Esophagus muscularis mucosa (tissue), 4 donors: ENCODE results near the gene RIN1. TPM values are rescaled to one million over a fixed set of nuclear protein-coding genes. Genes with fewer than 3 reads are reported as not detected.

Source experiments
- DNase-seq: peaks from one replicate; pipeline ENCODE4 v3.0.0-alpha.2; 2017; ENCODE audit errors: extremely low spot score
- H3K27ac ChIP-seq, 4 donors: fragments of 200-600 bp; sonication (generic); replicated peaks in 1 of 4; 1 replicate in 3 of 4; 2 replicates in 1 of 4; pipeline ENCODE4 v1.5.1; 2016 to 2019; ENCODE audit warnings: mild to moderate bottlenecking in 1 of 4
- H3K27me3 ChIP-seq, 4 donors: fragments of 200-600 bp; sonication (generic); one replicate each; pipeline versions ENCODE4 v1.5.1 to v1.6.0; 2016 to 2019
- H3K36me3 ChIP-seq, 4 donors: fragments of 200-600 bp; sonication (generic); one replicate each; pipeline ENCODE4 v1.5.1; 2016 to 2019
- H3K4me1 ChIP-seq, 4 donors: fragments of 200-600 bp; sonication (generic); one replicate each; pipeline ENCODE4 v1.5.1; 2016 to 2019
- H3K4me3 ChIP-seq, 4 donors: fragments of 200-600 bp; sonication (generic); 1 replicate in 2 of 4; 2 replicates in 2 of 4; pipeline ENCODE4 v1.5.1; 2016 to 2019; ENCODE audit warnings: mild to moderate bottlenecking in 4 of 4, moderate library complexity in 1 of 4
- H3K9me3 ChIP-seq, 4 donors: fragments of 200-600 bp; sonication (generic); 1 replicate in 3 of 4; 2 replicates in 1 of 4; pipeline ENCODE4 v1.5.1; 2016 to 2019
- EP300 ChIP-seq: sonication (generic); formaldehyde crosslinking; IDR thresholded peaks from one replicate; pipeline ENCODE4 v1.6.1; 2017; ENCODE audit warnings: antibody characterized with exemption
- POLR2A ChIP-seq: fragments of 450-650 bp; IDR thresholded peaks from one replicate; pipeline ENCODE4 v1.6.1; 2017; ENCODE audit warnings: antibody characterized with exemption, moderate library complexity, mild to moderate bottlenecking, low read depth
- POLR2AphosphoS5 ChIP-seq, 2 donors: sonication (generic); formaldehyde crosslinking; IDR thresholded peaks; one replicate each; pipeline ENCODE4 v1.6.1; 2017; ENCODE audit warnings: antibody characterized with exemption in 2 of 2
- WGBS: methylation state at CpG from one replicate; pipeline ENCODE4 v1.1.5; 2018; 5-methylcytosine and 5-hydroxymethylcytosine counted together
- intact Hi-C: fragments of 100-400 bp; cut with DNase I; formaldehyde crosslinking; loops from one replicate; pipeline ENCODE4 v1.15.1; 2023
- total RNA-seq, 4 donors: library from RNA; depleted of rRNA; stranded (reverse); fragments of >200 nt; gene quantifications; one replicate each; pipeline versions ENCODE4 v1.1.0 to v1.2.1, GENCODE V29; 2016
- TF ChIP-seq, protein P1 (sequence below), 3 experiments: fragments of 200-600 bp in 2 of 3; fragments of 450-650 bp in 1 of 3; sonication (generic) in 2 of 3; IDR thresholded peaks; one replicate each; pipeline ENCODE4 v1.5.1; 2017 to 2019; ENCODE audit warnings: antibody characterized with exemption in 3 of 3, mild to moderate bottlenecking in 2 of 3, moderate library complexity in 1 of 3

RIN1 gene
- total RNA-seq, 4 donors from 2014 or later: 3.1 to 6.6 (median 4.5) TPM

DNA sequence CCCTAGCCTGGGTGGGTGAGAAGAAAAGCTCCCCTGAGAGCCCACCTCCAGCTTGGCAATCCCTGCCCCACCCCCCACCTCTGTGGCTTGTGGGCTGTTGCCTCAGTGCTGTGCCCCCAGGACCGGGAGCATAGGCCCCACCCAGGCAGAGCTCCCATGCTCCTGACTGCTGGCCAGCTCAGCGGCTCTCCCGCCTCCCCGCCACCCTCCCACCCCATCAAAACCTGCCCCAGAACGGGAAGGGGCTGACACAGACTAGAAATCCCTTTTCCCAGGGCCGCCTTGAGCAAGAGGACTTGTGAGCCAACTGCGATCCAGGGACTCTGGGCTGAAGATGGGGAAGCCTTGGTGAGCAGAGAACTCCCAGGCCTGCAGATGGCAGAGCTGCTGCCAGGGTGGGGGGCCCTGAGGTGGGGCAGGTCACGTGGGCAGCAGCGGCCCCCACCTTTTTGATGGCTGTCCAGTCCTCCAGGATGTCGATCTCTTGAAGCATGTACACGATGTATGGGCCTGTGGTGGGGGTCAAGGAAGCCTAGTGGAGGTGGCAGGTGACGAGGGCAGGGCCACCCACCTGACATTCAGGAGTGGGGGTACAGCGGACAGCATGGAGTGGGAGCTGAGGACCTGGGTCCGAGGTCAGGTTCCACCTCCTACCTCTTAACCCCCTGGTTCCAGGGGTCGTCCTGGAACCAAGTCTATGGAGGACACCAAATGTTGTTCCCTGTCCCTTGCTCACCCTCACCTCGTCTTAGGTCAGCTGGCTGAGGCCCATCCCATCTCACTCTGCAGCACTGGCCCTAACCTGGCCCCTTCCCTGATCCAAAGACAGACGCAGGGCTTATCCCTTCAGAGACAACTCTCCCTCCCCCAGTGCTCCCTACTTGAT lies 2.3 kb upstream of the RIN1 start:
- TF ChIP-seq, protein P1, sequence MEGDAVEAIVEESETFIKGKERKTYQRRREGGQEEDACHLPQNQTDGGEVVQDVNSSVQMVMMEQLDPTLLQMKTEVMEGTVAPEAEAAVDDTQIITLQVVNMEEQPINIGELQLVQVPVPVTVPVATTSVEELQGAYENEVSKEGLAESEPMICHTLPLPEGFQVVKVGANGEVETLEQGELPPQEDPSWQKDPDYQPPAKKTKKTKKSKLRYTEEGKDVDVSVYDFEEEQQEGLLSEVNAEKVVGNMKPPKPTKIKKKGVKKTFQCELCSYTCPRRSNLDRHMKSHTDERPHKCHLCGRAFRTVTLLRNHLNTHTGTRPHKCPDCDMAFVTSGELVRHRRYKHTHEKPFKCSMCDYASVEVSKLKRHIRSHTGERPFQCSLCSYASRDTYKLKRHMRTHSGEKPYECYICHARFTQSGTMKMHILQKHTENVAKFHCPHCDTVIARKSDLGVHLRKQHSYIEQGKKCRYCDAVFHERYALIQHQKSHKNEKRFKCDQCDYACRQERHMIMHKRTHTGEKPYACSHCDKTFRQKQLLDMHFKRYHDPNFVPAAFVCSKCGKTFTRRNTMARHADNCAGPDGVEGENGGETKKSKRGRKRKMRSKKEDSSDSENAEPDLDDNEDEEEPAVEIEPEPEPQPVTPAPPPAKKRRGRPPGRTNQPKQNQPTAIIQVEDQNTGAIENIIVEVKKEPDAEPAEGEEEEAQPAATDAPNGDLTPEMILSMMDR (IDR thresholded peaks at IDR 0.05): no peak
- TF ChIP-seq POLR2AphosphoS5 (IDR thresholded peaks at IDR 0.05): no peak
- no peak for TF ChIP-seq POLR2A
- TF ChIP-seq EP300: no peak
- 90% methylated on average over 5 of the region's 17 CpGs for WGBS
- DNase-seq: no peak
- Histone ChIP-seq H3K4me1 (peaks cover 24 to 41% (median 34%) of the 10 kb centered on the region in 4 donors), H3K36me3 (peaks cover 31 to 66% (median 64%) of the 10 kb centered on the region in 4 donors), H3K27me3 (no peaks in the 10 kb centered on the region), H3K27ac (no peak overlapping the region), H3K9me3 (no peaks in the 10 kb centered on the region), H3K4me3 (no peak overlapping the region)
- intact Hi-C loops: no loop called here

GRCh38 chr11:66337103-66337899 lies 1.1 kb upstream of the RIN1 start:
- Histone ChIP-seq H3K36me3 (peaks cover 31 to 78% (median 75%) of the 10 kb centered on the region in 4 donors), H3K27ac (peak overlapping the region in 3 of 4 donors; percentile 30 to 77 (median 68)), H3K27me3 (no peaks in the 10 kb centered on the region), H3K9me3 (no peaks in the 10 kb centered on the region), H3K4me1 (peaks cover 21 to 32% (median 29%) of the 10 kb centered on the region in 4 donors), H3K4me3 (no peak overlapping the region)
- no peak for DNase-seq
- TF ChIP-seq, protein P1 (IDR thresholded peaks at IDR 0.05): no peak
- TF ChIP-seq POLR2AphosphoS5 (IDR thresholded peaks at IDR 0.05) (no peak), POLR2A (no peak), EP300 (no peak)
- 65% methylated on average over 6 of the region's 18 CpGs for WGBS
- intact Hi-C loops: no loop called here

GRCh38 chr11:66335531-66336233 lies 552 bp downstream of the RIN1 start:
- intact Hi-C loops: no loop called here
- whole genome bisulfite sequencing: 25% methylated on average over 15 of the region's 35 CpGs
- H3K27ac ChIP-seq: peak overlapping the region; percentile 59 to 77 (median 64)
- TF ChIP-seq, protein P1 (IDR thresholded peaks at IDR 0.05): no peak
- TF ChIP-seq POLR2AphosphoS5 (IDR thresholded peaks at IDR 0.05): no peak
- TF ChIP-seq POLR2A: no peak
- TF ChIP-seq EP300: no peak
- H3K4me3 ChIP-seq: peak overlapping the region; percentile 58 to 66 (median 64)
- no peak for DNase-seq
- peaks cover 19 to 68% (median 63%) of the 10 kb centered on the region in 4 donors for H3K36me3 ChIP-seq
- peaks cover 21 to 32% (median 29%) of the 10 kb centered on the region in 4 donors for H3K4me1 ChIP-seq
- no peaks in the 10 kb centered on the region for H3K27me3 ChIP-seq
- H3K9me3 ChIP-seq: no peaks in the 10 kb centered on the region

- H3K9me3 ChIP-seq: no peaks in the 10 kb centered on the region
- H3K4me3 ChIP-seq: peak overlapping the region; percentile 58 to 66 (median 64)
- intact Hi-C loops: no loop called here
- 68% methylated on average over 18 of the region's 42 CpGs for WGBS
- TF ChIP-seq POLR2AphosphoS5 (IDR thresholded peaks at IDR 0.05) (no peak), POLR2A (no peak), EP300 (no peak)
- TF ChIP-seq, protein P1 (IDR thresholded peaks at IDR 0.05): no peak
- H3K27me3 ChIP-seq: no peaks in the 10 kb centered on the region
- H3K36me3 ChIP-seq: peaks cover 12 to 59% (median 55%) of the 10 kb centered on the region in 4 donors
- H3K27ac ChIP-seq: no peak overlapping the region
- no peak for DNase-seq
- peaks cover 21 to 32% (median 29%) of the 10 kb centered on the region in 4 donors for H3K4me1 ChIP-seq
These were observed 1.4 kb downstream of the RIN1 start for GRCh38 chr11:66334605-66335442.
